Stimulated activated CD4-positive, alpha-beta T cell treated with anti-CD3 and anti-CD28 coated beads, TNF-alpha, amount 100 ng/mL, for 48 hours (primary cell): ENCODE results near the gene E2F7.

Source experiments
- DNase-seq, 3 donors: peaks; one replicate each; pipeline ENCODE4 v3.0.0-alpha.2; 2020; ENCODE audit warnings: low read depth in 3 of 3

Gene E2F7

GRCh38 chr12:77016606-77017005 lies 48.8 kb downstream of the E2F7 start:
- DNase-seq, result no peak

- DNase-seq, result no peak
These were observed 52.3 kb downstream of the E2F7 start for GRCh38 chr12:77013091-77013490.

- DNase-seq, result peak; percentile 42 to 55 (median 50)
These were observed 54.4 kb downstream of the E2F7 start for GRCh38 chr12:77010691-77011548.

DNA sequence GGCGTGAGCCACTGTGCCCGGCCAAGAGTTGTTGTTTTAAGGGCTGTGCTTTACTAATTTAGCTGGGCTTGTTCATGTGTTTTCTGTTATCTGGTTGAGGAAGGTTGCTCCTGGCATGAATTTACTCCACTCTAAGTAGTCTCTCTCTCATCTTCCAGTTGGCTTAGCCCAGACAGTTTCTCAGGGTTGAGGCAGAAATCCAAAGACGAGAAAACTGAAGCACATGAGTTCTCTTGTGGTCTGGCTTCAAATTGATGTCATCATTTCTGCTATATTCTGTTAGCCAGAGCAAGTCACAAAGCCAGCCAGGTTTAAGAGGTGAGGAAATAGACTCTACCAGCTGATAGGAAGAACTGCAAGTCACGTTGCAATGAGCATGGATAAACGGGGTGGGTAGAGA lies 57.9 kb downstream of the E2F7 start:
- DNase-seq, result no peak

DNA sequence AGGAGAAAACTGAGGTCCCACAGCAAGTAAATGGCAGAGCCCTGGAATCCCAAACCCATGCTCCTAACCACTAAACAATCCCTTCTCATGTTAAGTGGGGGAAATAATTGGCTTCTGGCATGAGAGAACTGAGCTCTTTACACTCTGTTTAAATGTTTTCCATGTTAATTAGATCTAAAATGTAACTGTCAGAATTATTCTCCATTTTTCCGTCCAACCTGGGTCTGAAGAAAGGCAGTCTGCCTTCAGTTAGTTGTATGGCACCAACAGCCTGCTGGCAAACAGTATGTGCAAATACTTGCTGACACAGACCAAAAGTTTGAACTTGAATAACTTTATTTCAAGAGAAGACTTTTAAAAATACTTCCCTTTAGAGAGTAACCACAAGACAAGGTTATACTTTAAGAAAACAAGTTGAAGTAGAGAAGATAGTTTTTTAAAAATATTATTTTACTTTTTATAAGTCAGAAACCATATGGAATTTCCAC lies 59.7 kb downstream of the E2F7 start:
- DNase-seq, result no peak

- DNase-seq, result no peak
These were observed 61.5 kb downstream of the E2F7 start for GRCh38 chr12:77003914-77004313.

DNA sequence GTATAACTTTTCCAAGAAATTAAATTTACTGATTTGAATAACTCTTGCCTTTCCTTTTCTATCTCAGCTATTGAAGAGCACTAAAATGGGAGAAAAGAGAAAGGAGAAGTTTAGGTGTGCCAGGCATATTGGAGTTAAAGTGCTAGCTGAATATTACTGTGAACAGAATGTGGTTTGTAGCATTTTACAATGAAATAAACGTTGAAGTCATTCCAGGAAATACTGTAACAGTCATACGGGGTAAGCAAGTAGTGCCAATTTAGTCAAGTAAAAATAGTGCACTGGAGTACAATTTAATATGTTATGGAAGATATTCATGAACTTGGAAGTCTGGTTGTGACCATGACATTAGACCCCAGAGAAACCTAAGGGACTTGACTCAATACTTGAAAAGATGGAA lies 62.1 kb downstream of the E2F7 start:
- no peak for DNase-seq

DNA sequence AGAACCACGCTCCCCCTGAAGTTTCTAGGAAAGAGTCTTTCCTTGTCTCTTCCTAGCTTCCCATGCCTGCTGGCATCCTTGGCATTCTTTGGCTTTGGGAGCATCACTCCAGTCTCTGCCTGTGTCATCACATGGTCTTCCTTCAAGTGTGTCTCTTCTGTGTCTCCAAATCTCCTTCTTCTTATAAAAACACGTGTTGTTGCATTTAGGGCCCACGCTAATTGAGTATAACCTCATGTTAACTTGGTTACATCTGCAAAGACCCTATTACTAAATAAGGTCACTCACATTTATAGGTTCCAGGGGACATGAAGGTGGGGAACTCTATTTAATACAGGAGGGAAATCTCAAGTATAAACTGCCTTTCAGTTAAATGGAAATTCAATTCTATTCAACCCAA lies 63.0 kb downstream of the E2F7 start:
- no peak for DNase-seq

DNA sequence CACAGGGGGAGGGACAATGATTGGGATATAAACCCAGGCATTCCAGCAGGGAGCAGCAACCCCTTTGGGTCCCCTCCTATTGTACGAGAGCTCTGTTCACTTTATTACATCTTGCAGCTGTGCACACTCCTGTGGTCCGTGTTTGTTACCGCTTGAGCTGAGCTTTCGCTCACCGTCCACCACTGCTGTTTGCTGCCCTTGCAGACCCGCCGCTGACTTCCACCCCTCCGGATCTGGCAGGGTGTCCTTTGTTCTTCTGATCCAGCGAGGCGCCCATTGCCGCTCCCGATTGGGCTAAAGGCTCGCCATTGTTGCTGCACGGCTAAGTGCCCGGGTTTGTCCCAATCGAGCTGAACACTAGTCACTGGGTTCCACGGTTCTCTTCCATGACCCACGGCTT lies 64.1 kb downstream of the E2F7 start:
- no peak for DNase-seq

- DNase-seq, result no peak
These were observed 66.3 kb downstream of the E2F7 start for GRCh38 chr12:76998908-76999556.

DNA sequence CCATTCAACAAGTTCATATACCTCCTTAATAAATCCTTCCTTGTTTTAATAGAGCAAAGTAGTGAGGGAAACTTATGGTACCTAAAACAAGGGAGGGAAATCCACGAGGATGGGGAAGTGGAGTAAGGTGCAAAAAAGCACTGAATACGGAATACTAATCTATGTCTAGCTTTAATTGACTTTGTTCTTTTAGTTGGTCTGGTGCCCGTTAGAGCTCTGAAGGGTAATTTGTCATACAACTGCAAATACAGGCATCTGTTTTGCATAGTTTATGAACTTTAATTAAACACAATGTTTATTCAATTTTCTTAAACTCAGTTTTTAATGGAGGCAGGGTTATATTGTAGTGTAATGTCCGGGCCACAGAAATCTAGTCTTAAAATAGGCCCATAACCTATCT lies 67.0 kb downstream of the E2F7 start:
- DNase-seq, result no peak

DNA sequence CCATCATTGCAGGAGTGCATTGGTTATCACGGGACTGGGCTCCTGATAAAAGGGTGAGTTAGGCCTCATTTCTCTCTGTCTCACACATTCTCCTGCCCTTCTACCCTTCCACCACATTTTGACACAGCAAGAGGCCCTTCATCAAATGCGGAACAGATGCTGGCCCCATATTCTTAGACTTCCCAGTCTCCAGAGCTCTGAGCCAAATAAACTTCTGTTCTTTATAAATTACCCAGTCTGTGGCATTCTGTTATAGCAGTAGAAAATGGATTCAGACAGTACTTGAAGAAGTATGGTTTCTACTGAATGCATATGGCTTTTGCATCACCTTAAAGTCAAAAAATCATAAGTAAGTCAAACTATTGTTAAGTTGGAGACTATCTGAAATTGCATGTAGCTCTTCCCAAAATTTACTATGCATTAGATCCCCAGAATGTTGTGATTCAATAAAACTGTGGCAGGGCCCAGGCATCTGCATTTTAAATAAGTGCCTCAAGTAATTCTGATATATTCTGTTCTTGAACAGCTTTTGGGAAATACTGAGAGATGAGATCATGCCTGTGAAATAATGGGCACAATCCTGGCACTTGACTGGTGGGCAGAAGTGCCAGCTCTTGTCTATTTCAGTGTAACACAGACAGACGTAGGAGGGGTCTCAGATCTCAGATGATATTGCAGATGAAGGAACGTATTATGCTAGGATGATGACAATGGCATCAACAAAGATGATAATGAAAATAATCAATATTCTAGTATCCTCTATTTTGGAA lies 68.2 kb downstream of the E2F7 start:
- DNase-seq, result no peak

GRCh38 chr12:76990716-76991115 lies 74.7 kb downstream of the E2F7 start:
- DNase-seq, result no peak

GRCh38 chr12:76984566-76984965 lies 80.8 kb downstream of the E2F7 start:
- no peak for DNase-seq

GRCh38 chr12:76983420-76983819 lies 81.9 kb downstream of the E2F7 start:
- no peak for DNase-seq

DNA sequence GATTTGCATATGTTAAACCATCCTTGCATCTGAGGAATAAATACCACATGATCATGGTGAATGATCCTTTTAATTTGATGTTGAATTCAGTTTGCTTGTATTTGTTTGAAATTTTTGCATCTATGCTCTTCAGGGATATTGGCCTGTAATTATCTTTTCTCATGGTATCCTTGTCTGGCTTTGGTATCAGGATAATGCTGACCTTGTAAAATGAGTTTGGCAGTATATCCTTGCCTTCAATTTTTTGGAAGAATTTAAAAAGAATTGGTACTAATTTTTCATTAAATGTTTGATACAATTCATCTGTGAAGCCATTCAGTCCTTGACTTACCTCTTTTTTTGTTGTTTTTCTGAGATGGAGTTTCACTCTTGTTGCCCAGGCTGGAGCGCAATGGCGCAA lies 85.2 kb downstream of the E2F7 start:
- no peak for DNase-seq

- no peak for DNase-seq
These were observed 88.5 kb downstream of the E2F7 start for GRCh38 chr12:76976777-76977382.
